HG02642 (cell line): Measurements from ENCODE around the gene ENTHD1.
"Not testable (repeated sequence)": the region's sequence is repeated elsewhere in the genome, so short reads cannot be mapped to it uniquely, and the experiment has no call there.

Source experiments
- ATAC-seq: cut with Tn5 transposase; IDR thresholded peaks from one replicate; pipeline ENCODE4 v1.9.1; 2021; ENCODE audit warnings: mild to moderate bottlenecking; ENCODE audit not compliant: unreplicated experiment, poor library complexity

ENTHD1 gene

GRCh38 chr22:39738746-39739145, 154.8 kb downstream of the ENTHD1 start:
- ATAC-seq, result no peak

DNA sequence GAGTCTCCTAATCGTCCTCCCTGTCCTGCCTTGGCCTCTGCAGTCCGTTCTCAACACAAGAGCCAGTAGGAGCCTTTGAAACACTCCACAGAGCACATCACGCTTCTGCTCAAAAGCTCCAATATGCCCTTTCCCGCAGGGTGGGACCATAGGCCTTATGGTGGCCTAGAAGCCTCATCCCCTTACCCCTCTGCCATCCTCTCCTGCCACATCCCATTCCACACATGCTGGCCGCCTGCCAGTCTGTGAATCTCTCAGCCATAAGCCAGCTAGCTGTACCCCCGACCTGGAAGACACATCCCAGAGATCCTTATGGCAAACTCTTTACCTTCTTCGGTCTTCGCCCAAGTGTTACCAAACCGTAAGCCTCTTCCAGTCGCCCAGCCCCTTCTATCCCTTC, 157.8 kb downstream of the ENTHD1 start:
- ATAC-seq, result no peak

- ATAC-seq, result no peak
These were observed 158.7 kb downstream of the ENTHD1 start for GRCh38 chr22:39734866-39735265.

- ATAC-seq, result not testable (repeated sequence)
These were observed 159.5 kb downstream of the ENTHD1 start for GRCh38 chr22:39734046-39734445.

DNA sequence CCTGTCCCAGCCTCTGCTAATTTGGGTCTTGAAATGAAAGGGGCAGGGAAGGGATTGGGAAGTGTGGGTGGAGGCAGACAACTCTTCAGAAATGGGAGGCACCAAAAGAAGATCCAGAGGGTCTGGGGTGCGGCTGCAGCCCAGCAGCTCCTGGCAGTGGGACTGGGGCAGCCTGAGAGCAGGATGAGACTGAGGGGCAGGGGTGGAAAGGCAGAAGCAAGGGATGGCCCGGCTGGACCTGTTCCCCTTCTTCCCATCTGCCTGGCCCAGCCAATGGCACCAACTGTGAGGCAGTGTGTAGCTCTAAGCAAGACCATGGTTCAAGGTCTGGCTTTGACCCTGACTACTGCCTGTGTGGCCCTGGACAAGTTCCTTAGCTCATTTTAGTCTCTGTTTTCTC, 160.4 kb downstream of the ENTHD1 start:
- no peak for ATAC-seq

GRCh38 chr22:39732625-39733024, 160.9 kb downstream of the ENTHD1 start:
- ATAC-seq, result no peak

GRCh38 chr22:39731881-39732555, 161.5 kb downstream of the ENTHD1 start:
- ATAC-seq, result no peak

- no peak for ATAC-seq
These were observed 162.1 kb downstream of the ENTHD1 start for GRCh38 chr22:39731481-39731880.

GRCh38 chr22:39729141-39729934, 164.2 kb downstream of the ENTHD1 start:
- ATAC-seq, result no peak

DNA sequence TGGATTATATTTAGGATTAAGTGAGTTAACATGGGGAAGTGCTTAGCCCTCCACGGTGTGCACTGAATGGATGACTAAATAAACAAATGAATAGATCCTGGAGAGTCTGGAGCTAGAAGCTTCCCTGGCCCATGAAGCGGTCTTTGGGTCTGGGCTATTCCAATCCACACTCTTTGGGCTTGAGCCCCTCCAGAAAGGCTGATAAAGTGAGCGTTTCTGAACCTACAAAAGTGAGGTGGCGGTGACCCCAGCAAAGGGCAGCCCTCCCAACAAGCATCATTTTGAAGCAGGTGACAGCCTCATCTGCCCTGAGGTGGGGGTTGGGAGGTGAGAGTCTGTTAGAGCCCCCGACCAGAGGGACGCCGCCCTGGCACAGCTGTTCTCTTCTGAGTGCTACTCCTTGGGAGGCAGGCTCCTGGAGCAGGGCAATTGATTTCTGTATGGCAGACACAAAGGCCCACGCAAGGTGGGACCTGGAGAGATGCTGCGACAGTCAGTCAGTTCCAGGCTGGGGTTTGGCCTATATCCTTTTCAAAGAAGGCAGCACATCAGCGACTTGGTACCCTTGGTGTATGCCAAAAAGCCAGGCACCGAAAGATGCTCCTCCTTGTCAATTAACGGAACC, 165.2 kb downstream of the ENTHD1 start:
- ATAC-seq, result no peak

DNA sequence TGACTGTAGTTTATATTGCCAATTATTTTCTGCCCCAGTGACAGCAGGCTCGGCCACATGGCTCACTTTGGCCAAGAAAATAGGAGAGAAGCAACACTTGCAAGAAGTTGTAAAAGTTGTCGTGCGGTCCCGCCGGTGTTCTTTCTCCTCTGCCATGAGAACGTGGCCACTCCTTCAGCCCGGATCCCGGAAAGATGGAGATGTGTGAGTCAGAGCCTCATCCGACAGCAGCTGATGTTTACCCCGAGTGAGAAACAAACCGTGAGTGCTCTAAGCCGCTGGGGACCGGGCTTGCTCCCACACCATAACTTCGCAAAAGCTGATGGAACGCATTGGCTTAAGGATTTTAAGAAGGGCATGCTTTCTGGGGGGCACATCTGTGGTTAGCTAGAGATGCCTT, 166.0 kb downstream of the ENTHD1 start:
- no peak for ATAC-seq

GRCh38 chr22:39725351-39726035, 168.1 kb downstream of the ENTHD1 start:
- no peak for ATAC-seq

DNA sequence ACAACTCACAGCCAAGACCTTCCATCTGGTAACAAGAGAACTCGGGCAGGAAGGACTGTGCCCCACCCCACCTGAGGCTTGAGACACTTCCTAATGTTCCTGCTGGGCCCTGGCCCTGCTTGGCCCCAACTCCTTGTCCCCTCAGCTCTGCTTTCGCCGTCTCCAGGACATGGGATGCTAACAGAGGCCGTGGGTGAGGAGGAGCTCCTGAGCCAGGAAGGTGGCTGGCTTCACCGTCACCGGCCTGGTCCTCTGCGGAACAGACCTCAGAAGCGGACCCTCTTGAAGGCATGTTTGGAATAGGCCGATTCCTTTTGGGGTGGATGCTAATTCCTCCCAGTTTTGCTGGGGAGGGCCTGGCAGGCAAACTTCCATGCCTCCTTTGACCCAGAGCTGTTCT, 168.7 kb downstream of the ENTHD1 start:
- ATAC-seq, result no peak

- no peak for ATAC-seq
These were observed 169.2 kb downstream of the ENTHD1 start for GRCh38 chr22:39724390-39724789.

DNA sequence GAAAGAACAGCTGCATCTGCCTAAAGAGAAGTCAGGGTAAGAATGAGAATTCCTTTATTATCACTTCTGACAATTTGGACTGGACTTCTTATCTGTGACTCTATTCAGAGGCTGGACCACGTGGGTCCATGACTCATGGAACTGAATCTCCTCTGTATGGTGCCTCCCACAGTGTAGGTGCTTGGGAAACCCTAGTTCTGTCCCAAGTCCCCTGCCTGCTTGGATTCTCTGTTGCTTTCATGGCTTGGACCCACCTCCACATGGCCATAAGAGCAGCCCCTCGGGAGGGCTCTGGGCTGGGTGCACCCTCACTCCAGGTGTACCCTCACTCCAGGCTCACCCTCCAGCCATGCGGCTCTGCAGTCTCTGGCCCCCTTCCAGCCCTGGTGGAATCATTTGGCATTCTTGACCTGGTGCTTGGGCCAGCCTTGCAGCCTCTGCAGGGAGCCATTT, 169.6 kb downstream of the ENTHD1 start:
- no peak for ATAC-seq

GRCh38 chr22:39723463-39723862, 170.1 kb downstream of the ENTHD1 start:
- no peak for ATAC-seq

DNA sequence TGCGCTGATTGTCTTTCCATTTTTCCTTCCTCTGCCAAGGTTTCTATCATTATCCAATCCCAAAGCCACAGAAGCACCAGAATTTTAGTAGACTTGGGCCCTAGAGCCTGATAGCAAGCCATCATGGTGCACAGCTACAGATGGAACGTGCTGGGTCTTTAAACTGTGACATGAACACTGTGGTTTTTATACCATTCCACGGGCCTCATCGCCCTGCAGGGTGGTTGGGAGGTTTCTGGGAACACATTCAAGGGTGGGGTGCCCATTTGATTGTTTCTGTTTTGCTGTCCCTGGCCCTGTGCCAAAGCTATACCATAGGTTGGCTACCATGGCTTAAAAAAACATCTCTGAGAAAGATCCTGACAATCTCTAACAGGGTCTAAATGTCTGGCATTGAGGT, 171.1 kb downstream of the ENTHD1 start:
- ATAC-seq, result no peak

- ATAC-seq, result no peak
These were observed 171.6 kb downstream of the ENTHD1 start for GRCh38 chr22:39722032-39722325.

GRCh38 chr22:39721206-39722031, 172.1 kb downstream of the ENTHD1 start:
- no peak for ATAC-seq
